NCI-H1417 (cell line): ENCODE measurements around the gene PACSIN2.
"Not testable (repeated sequence)": the region's sequence is repeated elsewhere in the genome, so short reads cannot be mapped to it uniquely, and the experiment has no call there.

Experiments
- DNase-seq, 3 experiments: peaks; one replicate each; lab custom pipeline; 2025; lab: John Stamatoyannopoulos, UW

The PACSIN2 gene

GRCh38 chr22:42946546-42947198 is 68.3 kb downstream of the PACSIN2 start:
- no peak for DNase-seq

- no peak for DNase-seq
Observed at GRCh38 chr22:42945736-42946135, 69.2 kb downstream of the PACSIN2 start.

- no peak for DNase-seq
Observed at GRCh38 chr22:42945027-42945426, 69.9 kb downstream of the PACSIN2 start.

GRCh38 chr22:42944409-42944808 is 70.5 kb downstream of the PACSIN2 start:
- DNase-seq, result no peak

- no peak for DNase-seq
Observed at GRCh38 chr22:42943981-42944380, 71.0 kb downstream of the PACSIN2 start.

GRCh38 chr22:42942351-42942750 is 72.6 kb downstream of the PACSIN2 start:
- DNase-seq, result no peak

- peak in 2 of 3 experiments; percentile 40 to 60 for DNase-seq
Observed at GRCh38 chr22:42939941-42940653, 74.9 kb downstream of the PACSIN2 start.

- peak in 2 of 3 experiments; percentile 36 to 40 for DNase-seq
Observed at GRCh38 chr22:42939451-42939881, 75.5 kb downstream of the PACSIN2 start.

- DNase-seq, result no peak
Observed at GRCh38 chr22:42938976-42939375, 76.0 kb downstream of the PACSIN2 start.

GRCh38 chr22:42938449-42938848 is 76.5 kb downstream of the PACSIN2 start:
- no peak for DNase-seq

- peak in 2 of 3 experiments; percentile 15 to 24 for DNase-seq
Observed at GRCh38 chr22:42937164-42937843, 77.6 kb downstream of the PACSIN2 start.

- not testable (repeated sequence) for DNase-seq
Observed at GRCh38 chr22:42936680-42937079, 78.3 kb downstream of the PACSIN2 start.

GRCh38 chr22:42934338-42934737 is 80.6 kb downstream of the PACSIN2 start:
- no peak for DNase-seq

- no peak for DNase-seq
Observed at GRCh38 chr22:42933485-42934091, 81.4 kb downstream of the PACSIN2 start.

- peak in 1 of 3 experiments; percentile 36 for DNase-seq
Observed at GRCh38 chr22:42932857-42933484, 82.0 kb downstream of the PACSIN2 start.

GRCh38 chr22:42932197-42932519 is 82.8 kb downstream of the PACSIN2 start:
- no peak for DNase-seq

- no peak for DNase-seq
Observed at GRCh38 chr22:42931421-42932196, 83.3 kb downstream of the PACSIN2 start.

- no peak for DNase-seq
Observed at GRCh38 chr22:42930810-42931420, 84.0 kb downstream of the PACSIN2 start.

- no peak for DNase-seq
Observed at GRCh38 chr22:42929838-42930155, 85.2 kb downstream of the PACSIN2 start.

- DNase-seq, result no peak
Observed at GRCh38 chr22:42928969-42929837, 85.7 kb downstream of the PACSIN2 start.
